H1 (cell line): ENCODE data around the gene VWA2. TPM values are rescaled to one million over a fixed set of nuclear protein-coding genes. Genes with fewer than 3 reads are reported as not detected.

Experiments used
- CTCF ChIA-PET: fragments of 300-600 bp; sonication (Branson Sonifier 250); formaldehyde crosslinking; loops from one replicate; lab custom pipeline; 2021; ENCODE audit not compliant: partially characterized antibody; lab: Charles Lee
- POLR2A ChIA-PET: fragments of 300-600 bp; sonication (Branson Sonifier 250); formaldehyde crosslinking; loops from one replicate; lab custom pipeline; 2021; ENCODE audit warnings: inconsistent platforms; ENCODE audit not compliant: partially characterized antibody; lab: Charles Lee
- DNase-seq, 2 experiments: peaks; one replicate each; pipeline versions ENCODE4 v3.0.0 to v3.0.0-alpha.2; 2010 to 2022; ENCODE audit warnings: low spot score in 2 of 2, low read depth in 1 of 2, mixed read lengths in 1 of 2
- FAIRE-seq: peaks from 2 replicates; lab custom pipeline; 2011; peaks lifted over from hg19 to GRCh38; lab: Jason Lieb, UNC
- H2AFZ ChIP-seq: 2 replicates; pipeline ENCODE4 v1.8.1; 2012; ENCODE audit warnings: low read length, inconsistent platforms
- H2AK5ac ChIP-seq: 2 replicates; pipeline ENCODE4 v1.6.1; 2013; ENCODE audit warnings: low read depth, low read length
- H2BK120ac ChIP-seq: replicated peaks from 2 replicates; pipeline ENCODE3; 2013; ENCODE audit warnings: low read depth, low read length, inconsistent platforms
- H2BK12ac ChIP-seq: 2 replicates; pipeline ENCODE4 v1.6.1; 2013; ENCODE audit warnings: low read depth, low read length
- H2BK15ac ChIP-seq: 2 replicates; pipeline ENCODE4 v1.6.1; 2013; ENCODE audit warnings: low read length
- H2BK20ac ChIP-seq: 2 replicates; pipeline ENCODE4 v1.6.1; 2013; ENCODE audit warnings: low read length
- H2BK5ac ChIP-seq: 2 replicates; pipeline ENCODE4 v1.6.1; 2013; ENCODE audit warnings: low read depth, low read length
- H3K14ac ChIP-seq: 2 replicates; pipeline ENCODE4 v1.6.1; 2013; ENCODE audit warnings: inconsistent platforms; ENCODE audit not compliant: insufficient read length
- H3K18ac ChIP-seq: 2 replicates; pipeline ENCODE4 v1.6.1; 2013; ENCODE audit warnings: low read length; ENCODE audit errors: extremely low read depth
- H3K23ac ChIP-seq: 2 replicates; pipeline ENCODE4 v1.6.1; 2013; ENCODE audit warnings: inconsistent platforms; ENCODE audit not compliant: insufficient read length
- H3K23me2 ChIP-seq: 2 replicates; pipeline ENCODE4 v1.6.1; 2013; ENCODE audit warnings: low read depth, low read length
- H3K27ac ChIP-seq: 2 replicates; pipeline ENCODE4 v1.6.1; 2011; ENCODE audit warnings: low read depth, low read length, inconsistent platforms
- H3K27me3 ChIP-seq, 4 experiments: replicated peaks in 1 of 4; 1 replicate in 1 of 4; 2 replicates in 3 of 4; pipeline versions ENCODE4 v1.6.1 to v1.8.1; 2011 to 2013; ENCODE audit warnings: low read length in 3 of 4, mild to moderate bottlenecking in 3 of 4, inconsistent platforms in 2 of 4, mixed read lengths in 2 of 4, moderate library complexity in 1 of 4; ENCODE audit not compliant: control insufficient read depth in 3 of 4, insufficient read depth in 3 of 4; ENCODE audit errors: extremely low read depth in 1 of 4
- H3K36me3 ChIP-seq, 4 experiments: 2 replicates each; pipeline versions ENCODE4 v1.6.1 to v1.8.1; 2011 to 2013; ENCODE audit warnings: mild to moderate bottlenecking in 4 of 4, low read length in 3 of 4, moderate library complexity in 2 of 4, control low read depth in 1 of 4, inconsistent platforms in 1 of 4; ENCODE audit not compliant: insufficient read depth in 4 of 4, control insufficient read depth in 2 of 4
- H3K4ac ChIP-seq: replicated peaks from 2 replicates; pipeline ENCODE3; 2013; ENCODE audit warnings: low read length, low read depth, mixed read lengths, inconsistent platforms; ENCODE audit not compliant: insufficient read length
- H3K4me1 ChIP-seq, 4 experiments: replicated peaks in 1 of 4; 1 replicate in 1 of 4; 2 replicates in 3 of 4; pipeline versions ENCODE4 v1.6.1 to v1.8.1; 2011 to 2013; ENCODE audit warnings: low read length in 3 of 4, inconsistent platforms in 2 of 4, mixed read lengths in 1 of 4; ENCODE audit not compliant: insufficient read depth in 4 of 4, control insufficient read depth in 3 of 4
- H3K4me2 ChIP-seq, 2 experiments: 2 replicates each; pipeline versions ENCODE4 v1.6.1 to v1.8.1; 2011 to 2013; ENCODE audit warnings: low read depth in 2 of 2, low read length in 2 of 2, control low read depth in 1 of 2, inconsistent platforms in 1 of 2, mild to moderate bottlenecking in 1 of 2; ENCODE audit not compliant: insufficient read depth in 1 of 2
- H3K4me3 ChIP-seq, 4 experiments: fragments of 200-600, 300-600 bp in 1 of 4; sonication (generic), shearing (Covaris generic), sonication (Bioruptor Twin) in 1 of 4; 2 replicates each; pipeline versions ENCODE4 v1.5.1 to v1.8.1; 2011 to 2016; ENCODE audit warnings: low read length in 4 of 4, low read depth in 3 of 4, control low read depth in 2 of 4, inconsistent platforms in 2 of 4, mild to moderate bottlenecking in 2 of 4, mixed read lengths in 1 of 4, moderate library complexity in 1 of 4; ENCODE audit not compliant: insufficient read depth in 2 of 4; ENCODE audit errors: extremely low read depth in 1 of 4
- H3K56ac ChIP-seq: replicated peaks from 2 replicates; pipeline ENCODE3; 2013; ENCODE audit warnings: low read depth, mild to moderate bottlenecking, mixed read lengths, low read length, inconsistent platforms; ENCODE audit not compliant: insufficient read length
- H3K79me1 ChIP-seq: 2 replicates; pipeline ENCODE4 v1.6.1; 2013; ENCODE audit warnings: low read depth, low read length, control low read depth
- H3K79me2 ChIP-seq, 2 experiments: 2 replicates each; pipeline versions ENCODE4 v1.6.1 to v1.8.1; 2012 to 2013; ENCODE audit warnings: low read length in 2 of 2, mild to moderate bottlenecking in 2 of 2, inconsistent platforms in 1 of 2; ENCODE audit not compliant: insufficient read depth in 2 of 2, control insufficient read depth in 1 of 2
- H3K9ac ChIP-seq, 4 experiments: replicated peaks in 1 of 4; 1 replicate in 1 of 4; 2 replicates in 3 of 4; pipeline versions ENCODE4 v1.6.1 to v1.8.1; 2011 to 2013; ENCODE audit warnings: low read depth in 3 of 4, low read length in 3 of 4, control low read depth in 2 of 4, mild to moderate bottlenecking in 2 of 4, moderate library complexity in 2 of 4, inconsistent platforms in 1 of 4; ENCODE audit errors: extremely low read depth in 1 of 4
- H3K9me3 ChIP-seq, 2 experiments: 2 replicates each; pipeline versions ENCODE4 v1.6.1 to v1.8.1; 2012 to 2013; ENCODE audit warnings: mild to moderate bottlenecking in 2 of 2, moderate library complexity in 2 of 2, control low read depth in 1 of 2, inconsistent platforms in 1 of 2, low read depth in 1 of 2, low read length in 1 of 2, mixed read lengths in 1 of 2; ENCODE audit not compliant: insufficient read depth in 2 of 2
- H4K20me1 ChIP-seq, 2 experiments: replicated peaks in 1 of 2; 2 replicates each; pipeline versions ENCODE3 to v1.8.1; 2011 to 2013; ENCODE audit warnings: inconsistent platforms in 2 of 2, low read length in 2 of 2, mild to moderate bottlenecking in 1 of 2; ENCODE audit not compliant: insufficient read depth in 2 of 2, control insufficient read depth in 1 of 2
- H4K5ac ChIP-seq: 2 replicates; pipeline ENCODE4 v1.6.1; 2013; ENCODE audit warnings: low read length, low read depth, mixed read lengths, inconsistent platforms; ENCODE audit not compliant: insufficient read length
- H4K8ac ChIP-seq: 2 replicates; pipeline ENCODE4 v1.8.0; 2013; ENCODE audit warnings: mild to moderate bottlenecking, moderate library complexity, low read length, inconsistent platforms; ENCODE audit not compliant: insufficient read depth; ENCODE audit errors: extremely low read depth
- H4K91ac ChIP-seq: replicated peaks from 2 replicates; pipeline ENCODE3; 2013; ENCODE audit warnings: low read length, mixed read lengths, inconsistent platforms; ENCODE audit not compliant: insufficient read length
- CBX8 ChIP-seq: fragments of 300-800, 300-1000 bp; sonication (generic); IDR thresholded peaks from 2 replicates; pipeline ENCODE4 v1.7.1; 2016; ENCODE audit warnings: low read depth, low read length, borderline replicate concordance
- CREB1 ChIP-seq: IDR thresholded peaks from 2 replicates; pipeline ENCODE4 v1.6.1; 2012; ENCODE audit warnings: inconsistent platforms
- FOSL1 ChIP-seq: IDR thresholded peaks from 2 replicates; pipeline ENCODE4 v1.6.1; 2011; ENCODE audit warnings: mild to moderate bottlenecking, low read depth, low read length, moderate library complexity; ENCODE audit not compliant: insufficient read depth
- HDAC2 ChIP-seq, 2 experiments: fragments of 300-600 bp in 1 of 2; sonication (generic) in 1 of 2; IDR thresholded peaks; 2 replicates each; pipeline ENCODE4 v1.6.1; 2011 to 2012; ENCODE audit warnings: low read depth in 2 of 2, low read length in 2 of 2, mild to moderate bottlenecking in 2 of 2, moderate library complexity in 2 of 2, borderline replicate concordance in 1 of 2, inconsistent platforms in 1 of 2
- NRF1 ChIP-seq: IDR thresholded peaks from 2 replicates; pipeline ENCODE4 v1.6.1; 2011; ENCODE audit warnings: mild to moderate bottlenecking, low read depth, low read length, improper control_type of control experiment
- SIX5 ChIP-seq: IDR thresholded peaks from 2 replicates; pipeline ENCODE4 v1.6.1; 2011; ENCODE audit warnings: mild to moderate bottlenecking, low read depth, low read length
- SUZ12 ChIP-seq: fragments of 200-600 bp; sonication (generic); IDR thresholded peaks from 2 replicates; pipeline ENCODE4 v1.6.1; 2012; ENCODE audit warnings: mild to moderate bottlenecking, inconsistent platforms, low read length, moderate library complexity, mixed read lengths
- YY1 ChIP-seq: IDR thresholded peaks from 2 replicates; pipeline ENCODE4 v1.6.1; 2011; ENCODE audit warnings: low read depth, mild to moderate bottlenecking, low read length
- WGBS, 2 experiments: shearing (Covaris generic) in 1 of 2; methylation state at CpG; one replicate each; pipeline versions ENCODE4 v1.1.6 to v1.1.7; 2013 to 2015; ENCODE audit warnings: low lambda C conversion rate in 2 of 2, mixed read lengths in 2 of 2, inconsistent platforms in 1 of 2, low coverage in 1 of 2, missing lambda C conversion rate in 1 of 2; ENCODE audit not compliant: insufficient replicate concordance in 2 of 2, insufficient coverage in 1 of 2, insufficient read length in 1 of 2; ENCODE audit errors: extremely low coverage in 1 of 2, missing lambda C conversion rate in 1 of 2; 5-methylcytosine and 5-hydroxymethylcytosine counted together
- polyA plus RNA-seq, 7 experiments: library from polyadenylated mRNA; depleted of rRNA in 3 of 7; stranded (reverse) in 5 of 7; unstranded in 2 of 7; fragments of >200 nt in 5 of 7; fragments of 200-250 nt in 2 of 7; gene quantifications; 1 replicate in 5 of 7; 2 replicates in 1 of 7; 4 replicates in 1 of 7; pipeline versions ENCODE4 v1.2.1 to v1.2.3, GENCODE V29; 2011 to 2013; ENCODE audit warnings: missing spikeins in 2 of 7, mixed read lengths in 2 of 7
- total RNA-seq: library from RNA; stranded (reverse); fragmentation: NEBNext Ultra II Directional; extraction: Animal tissue kit (Norgen Biotek cat#: 25700); gene quantifications from 2 replicates; pipeline ENCODE4 v1.2.1, GENCODE V29; 2021
- TF ChIP-seq, protein P1 (sequence below): IDR thresholded peaks from 2 replicates; pipeline ENCODE4 v1.6.1; 2012; ENCODE audit warnings: low read length, inconsistent platforms

Gene VWA2
- total and polyA plus RNA-seq, 2 of the 8 experiments (the other 6 are each of a cell fraction or from before 2014, with no cell fraction given): 2.8 to 2.9 TPM

DNA sequence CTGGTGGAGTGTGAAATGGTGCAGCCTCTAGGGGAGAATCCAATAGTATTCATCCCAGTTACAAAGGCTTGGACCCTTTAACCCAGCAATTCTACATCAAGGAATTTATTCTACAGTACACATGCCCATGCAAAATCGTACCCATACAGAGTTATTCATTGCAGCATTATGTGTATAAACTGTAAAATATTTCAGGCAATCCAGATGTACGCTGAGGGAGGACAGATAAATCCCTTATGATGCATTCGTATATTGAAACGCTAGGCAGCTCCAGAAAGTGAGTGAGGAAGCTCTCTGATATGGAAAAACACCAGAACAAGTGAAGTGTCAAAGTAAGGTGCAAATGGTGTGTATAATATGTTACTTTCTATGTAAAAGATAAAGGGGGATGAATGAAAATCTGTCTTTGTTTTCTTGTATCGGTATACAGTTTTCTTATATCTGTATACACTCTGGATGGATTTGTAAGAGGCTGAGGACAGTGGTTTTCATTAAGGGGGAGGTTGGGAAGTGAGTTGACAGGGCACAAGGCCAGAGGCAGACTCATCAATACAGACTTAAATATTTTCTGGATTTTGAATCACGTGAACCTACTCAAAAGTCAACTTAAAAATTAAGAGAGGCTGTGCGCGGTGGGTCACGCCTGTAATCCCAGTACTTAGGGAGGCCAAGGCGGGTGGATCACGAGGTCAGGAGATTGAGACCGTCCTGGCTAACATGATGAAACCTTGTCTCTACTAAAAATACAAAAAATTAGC lies 17.1 kb downstream of the VWA2 start:
- Histone ChIP-seq H4K20me1 (no peaks in the 10 kb centered on the region), H3K4me2 (no peak overlapping the region), H3K9ac (no peak overlapping the region), H3K4me1 (no peaks in the 10 kb centered on the region), H3K36me3 (no peaks in the 10 kb centered on the region), H3K9me3 (0 out of 4 replicates have a peak, but pooled peaks cover 0 to 2% of the 10 kb centered on the region in 2 experiments), H2BK12ac (no peak overlapping the region), H2BK120ac (no peak overlapping the region), H2AFZ (no peak overlapping the region), H2BK5ac (no peak overlapping the region), H3K79me1 (no peaks in the 10 kb centered on the region; the same call in 1 of the 2 replicates), H3K4me3 (no peak overlapping the region), H3K23me2 (no peaks in the 10 kb centered on the region), H3K56ac (no peak overlapping the region), H3K27me3 (no peaks in the 10 kb centered on the region), H4K91ac (no peak overlapping the region), H2BK20ac (no peak overlapping the region), H3K14ac (no peak overlapping the region), H2AK5ac (no peak overlapping the region), H3K4ac (no peak overlapping the region), H3K27ac (no peak overlapping the region), H4K8ac (no peak overlapping the region), H2BK15ac (no peak overlapping the region), H3K18ac (no peak overlapping the region), H4K5ac (no peak overlapping the region), H3K23ac (no peak overlapping the region), H3K79me2 (no peaks in the 10 kb centered on the region)
- POLR2A ChIA-PET: no interaction called here
- no peak for FAIRE-seq
- DNase-seq: no peak
- TF ChIP-seq NRF1 (no peak), SUZ12 (no peak), SIX5 (no peak), FOSL1 (no peak), YY1 (no peak), HDAC2 (IDR thresholded peaks at IDR 0.05; ENCODE audit: borderline replicate concordance in 1 of 2, low read depth in 2 of 2, low read length in 2 of 2) (no peak), CBX8 (no peak), CREB1 (no peak)
- TF ChIP-seq, protein P1, sequence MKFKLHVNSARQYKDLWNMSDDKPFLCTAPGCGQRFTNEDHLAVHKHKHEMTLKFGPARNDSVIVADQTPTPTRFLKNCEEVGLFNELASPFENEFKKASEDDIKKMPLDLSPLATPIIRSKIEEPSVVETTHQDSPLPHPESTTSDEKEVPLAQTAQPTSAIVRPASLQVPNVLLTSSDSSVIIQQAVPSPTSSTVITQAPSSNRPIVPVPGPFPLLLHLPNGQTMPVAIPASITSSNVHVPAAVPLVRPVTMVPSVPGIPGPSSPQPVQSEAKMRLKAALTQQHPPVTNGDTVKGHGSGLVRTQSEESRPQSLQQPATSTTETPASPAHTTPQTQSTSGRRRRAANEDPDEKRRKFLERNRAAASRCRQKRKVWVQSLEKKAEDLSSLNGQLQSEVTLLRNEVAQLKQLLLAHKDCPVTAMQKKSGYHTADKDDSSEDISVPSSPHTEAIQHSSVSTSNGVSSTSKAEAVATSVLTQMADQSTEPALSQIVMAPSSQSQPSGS: no peak
- CTCF ChIA-PET: interaction anchor here (0.7 to 1.3 kb wide), 2 partner anchors 15 to 28 kb away, joined by 3 read pairs; no protein-coding TSS in a partner anchor
- WGBS, 2 experiments: 84% methylated on average over 12 of the region's 12 CpGs; no CpG with 5 or more reads in 1 of the 2 experiments
